ENCODE results near the gene FGA.

Gene FGA

DNA sequence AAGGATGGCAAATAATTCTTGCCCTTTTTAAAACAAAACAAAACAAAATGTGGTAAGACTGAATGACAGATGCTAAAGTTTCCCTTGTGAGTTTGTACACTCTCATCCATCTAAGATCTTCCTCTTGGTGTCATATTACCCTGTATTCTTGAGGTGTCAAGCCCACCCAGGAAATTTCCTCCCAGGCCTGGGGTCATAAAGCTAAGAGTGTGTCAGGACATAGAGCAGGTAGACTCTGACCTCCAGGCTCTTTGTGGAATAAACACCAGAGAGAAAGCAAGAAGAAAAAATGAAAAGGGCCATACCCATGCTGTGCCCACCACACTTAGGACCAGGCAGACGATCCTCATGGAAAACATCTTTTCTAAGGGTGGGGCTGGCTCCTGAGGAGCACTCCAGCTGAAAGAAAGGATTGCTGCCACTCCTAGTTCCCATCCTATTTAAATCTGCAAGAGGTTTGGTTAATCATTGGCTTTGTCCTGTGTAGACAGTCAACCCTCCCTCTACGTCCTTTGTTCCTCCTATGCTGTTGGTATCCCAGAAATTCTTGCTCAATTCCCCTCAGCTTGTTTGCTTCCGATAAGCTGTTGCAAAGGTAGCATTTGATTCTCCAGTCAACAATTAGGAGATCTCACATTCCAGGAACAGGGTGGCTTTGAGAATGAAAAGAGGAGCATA lies at the start of gene FGA:
FGA (minus strand) TSS at position 414 of the 678 bp plus-strand sequence; CDS start at position 359, 55 bp downstream.
- no peak for DNase-seq

DNA sequence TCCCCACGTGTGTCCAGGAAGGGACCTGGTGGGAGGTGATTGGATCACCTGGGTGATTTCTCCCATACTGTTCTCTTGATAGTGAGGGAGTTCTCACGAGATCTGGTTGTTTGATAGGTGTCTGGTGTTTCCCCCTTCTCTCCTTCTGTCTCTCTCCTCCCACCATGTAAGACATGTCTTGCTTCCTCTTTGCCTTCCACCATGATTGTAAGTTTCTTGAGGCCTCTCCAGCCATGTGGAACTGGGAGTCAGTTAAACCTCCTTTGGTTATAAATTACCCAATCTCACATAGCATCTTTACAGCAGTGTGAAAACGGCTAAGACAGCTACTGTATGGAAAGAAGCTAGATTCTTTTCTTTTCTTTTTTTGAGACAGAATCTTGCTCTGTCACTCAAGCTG lies 43.5 kb upstream of the FGA start:
- DNase-seq, result no peak

DNA sequence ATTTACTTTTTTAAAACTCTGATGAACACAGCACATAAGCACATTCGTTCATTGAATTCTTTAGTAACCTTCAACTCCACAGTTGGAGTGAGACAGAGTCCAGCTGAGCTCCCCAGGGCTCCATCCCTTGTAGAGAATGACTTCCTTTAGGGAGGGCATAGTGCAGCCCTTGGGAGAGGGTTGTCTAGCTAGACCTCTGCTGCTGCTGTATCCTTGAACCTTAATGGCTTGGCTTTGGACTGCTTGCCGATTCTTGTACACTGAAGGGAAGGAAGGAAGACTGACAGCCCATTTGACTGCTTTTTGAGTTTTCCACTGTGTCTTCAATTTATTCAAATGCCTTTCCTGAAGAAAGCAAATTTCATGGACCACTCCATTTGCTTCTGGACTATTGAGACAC lies 41.3 kb upstream of the FGA start:
- no peak for DNase-seq

DNA sequence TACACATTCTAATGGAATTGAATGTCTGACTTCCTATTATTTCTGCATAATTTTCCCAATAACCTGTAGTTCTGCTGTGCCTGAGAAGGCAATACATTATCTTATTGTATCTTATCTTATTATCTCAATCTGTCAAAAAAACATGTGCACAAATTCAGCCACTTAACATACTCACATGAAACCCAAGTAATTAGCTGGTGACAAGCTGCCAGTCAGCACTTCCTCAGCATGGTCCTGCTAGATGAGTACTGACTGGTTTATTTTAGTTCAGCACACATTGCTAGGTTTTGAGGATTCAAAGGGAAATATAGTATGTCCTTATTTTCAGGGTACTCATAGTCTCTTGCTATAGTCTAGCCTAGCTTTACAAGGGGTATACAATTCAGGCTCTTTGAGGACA lies 39.8 kb upstream of the FGA start:
- DNase-seq, result no peak

DNA sequence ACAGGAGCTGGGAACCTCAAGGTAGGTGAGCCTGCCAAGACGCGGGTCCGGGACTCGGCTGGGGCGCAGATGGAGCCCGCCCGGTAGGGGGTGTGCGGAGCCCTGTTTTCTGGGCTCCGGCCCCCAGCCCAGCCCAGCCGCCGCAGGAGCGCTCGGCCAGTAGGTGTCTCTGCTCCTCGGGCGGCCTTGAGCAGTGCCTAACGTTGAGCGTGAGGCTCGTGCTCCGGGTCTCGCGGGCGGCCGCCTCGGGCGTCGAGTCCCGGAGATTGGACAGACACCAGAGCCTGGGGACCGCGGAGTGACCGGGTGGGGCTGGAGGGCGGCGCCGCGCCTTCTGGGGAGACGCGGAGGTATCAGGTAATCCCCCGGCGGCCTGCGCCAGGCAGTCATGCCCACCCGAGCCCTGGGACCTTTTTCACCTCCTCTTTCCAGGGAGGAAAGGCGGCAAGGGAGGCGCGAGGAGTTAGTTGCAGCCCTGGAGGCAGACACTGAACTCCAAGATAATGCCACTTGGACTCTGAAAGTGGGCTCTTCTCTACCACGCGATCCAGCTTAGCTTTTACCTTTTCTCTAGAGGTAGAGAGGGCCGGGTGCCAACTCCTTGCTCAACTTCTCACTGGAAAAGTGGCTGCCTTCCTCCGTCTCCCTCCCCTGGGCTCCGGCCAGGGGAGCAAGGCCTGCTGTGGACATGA lies 36.4 kb upstream of the FGA start:
- DNase-seq, result peak; percentile 49 to 74

DNA sequence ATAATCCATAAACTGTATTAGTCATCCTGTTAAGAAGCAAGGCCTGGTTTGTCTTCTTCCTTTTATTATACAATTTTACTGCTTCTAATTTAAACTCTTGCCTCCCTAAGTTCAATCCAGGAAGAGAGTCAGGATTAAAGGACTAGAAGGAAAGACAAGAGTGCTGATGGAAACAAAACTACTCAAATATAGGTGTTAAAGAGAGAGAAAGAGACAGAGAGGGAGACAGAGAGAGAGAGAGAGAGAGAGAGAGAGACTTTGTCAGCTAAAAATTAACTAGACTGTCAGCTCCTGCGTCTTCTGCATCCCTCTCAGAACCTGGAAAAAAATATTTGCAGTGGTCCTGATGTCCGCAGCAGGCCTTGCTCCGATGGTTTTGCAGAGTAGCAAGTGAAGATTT lies 35.4 kb upstream of the FGA start:
- DNase-seq, result no peak

DNA sequence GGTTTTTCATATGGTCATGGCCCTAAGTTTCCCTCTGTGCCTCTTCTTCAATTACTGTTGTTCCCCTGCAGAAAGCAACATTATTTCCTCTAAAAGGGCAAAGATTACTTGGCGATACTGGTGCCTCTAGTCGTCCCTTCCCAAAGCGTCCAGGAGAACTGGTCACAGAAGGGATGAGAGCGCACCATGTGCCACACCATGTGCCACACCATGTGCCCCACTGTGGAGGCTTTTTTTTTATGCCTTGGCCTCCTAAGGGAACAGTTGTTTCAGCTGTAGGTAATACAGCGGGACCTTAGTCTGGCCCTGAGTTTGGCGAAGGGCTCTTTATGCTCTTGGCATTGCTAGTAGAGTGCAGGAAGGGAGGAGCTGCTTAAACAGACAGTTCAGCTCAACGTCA lies 33.5 kb upstream of the FGA start:
- DNase-seq, result no peak

DNA sequence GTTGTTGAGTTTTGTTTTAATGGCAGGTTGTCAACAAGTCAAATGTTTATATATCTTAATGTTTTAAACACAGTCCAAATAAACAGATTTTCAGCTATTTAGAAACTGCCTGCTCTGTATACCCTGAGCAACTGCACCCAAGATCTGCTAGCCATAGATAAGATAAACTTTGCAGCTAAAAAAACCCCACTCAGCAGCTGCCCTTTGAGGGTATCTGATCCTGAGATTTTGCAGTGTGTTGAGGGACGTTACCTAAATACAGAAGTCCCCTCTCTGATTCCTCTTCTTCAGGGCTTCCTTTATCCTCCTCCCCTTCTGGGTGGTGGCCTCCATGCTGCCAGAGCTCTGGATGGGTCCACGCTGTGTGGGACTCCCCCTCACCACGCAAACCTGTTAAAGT lies 32.9 kb upstream of the FGA start:
- no peak for DNase-seq

DNA sequence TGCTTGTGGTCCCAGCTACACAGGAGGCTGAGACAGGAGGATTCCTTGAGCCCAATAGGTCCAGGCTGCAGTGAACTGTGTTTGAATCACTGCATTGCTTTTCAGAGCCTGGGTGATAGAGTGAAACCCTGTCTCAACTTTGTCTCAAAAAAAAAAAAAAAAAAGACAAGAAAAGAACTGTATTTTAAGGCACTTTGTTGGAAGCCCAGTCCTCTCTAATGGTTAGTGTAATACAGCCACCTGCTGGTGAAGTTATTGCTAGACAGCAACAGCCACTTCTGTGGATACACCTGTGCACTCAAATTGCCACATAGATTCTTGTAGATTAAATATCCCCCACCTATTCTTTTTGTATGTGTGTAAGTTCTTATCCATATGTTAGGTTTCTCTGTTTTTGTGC lies 32.1 kb upstream of the FGA start:
- DNase-seq, result no peak

DNA sequence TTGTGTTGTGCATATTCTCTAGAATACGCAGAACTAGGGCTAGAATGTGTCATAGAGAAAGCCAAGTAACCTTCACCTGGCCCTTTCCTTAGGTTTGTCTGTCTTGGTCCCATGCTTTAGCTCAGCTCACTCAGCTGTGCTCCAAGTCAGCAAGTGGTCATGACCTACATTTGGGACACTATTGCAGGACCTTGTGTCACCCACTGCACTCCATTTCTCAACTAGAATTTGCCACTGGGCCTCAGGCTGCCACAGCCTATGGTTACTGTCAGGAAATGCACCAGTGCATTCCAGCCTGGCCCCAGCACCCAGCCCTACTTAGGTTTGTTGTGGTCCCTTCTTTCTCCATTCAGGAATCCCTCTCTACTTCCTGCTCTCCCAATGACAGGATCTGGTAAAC lies 29.6 kb upstream of the FGA start:
- no peak for DNase-seq

DNA sequence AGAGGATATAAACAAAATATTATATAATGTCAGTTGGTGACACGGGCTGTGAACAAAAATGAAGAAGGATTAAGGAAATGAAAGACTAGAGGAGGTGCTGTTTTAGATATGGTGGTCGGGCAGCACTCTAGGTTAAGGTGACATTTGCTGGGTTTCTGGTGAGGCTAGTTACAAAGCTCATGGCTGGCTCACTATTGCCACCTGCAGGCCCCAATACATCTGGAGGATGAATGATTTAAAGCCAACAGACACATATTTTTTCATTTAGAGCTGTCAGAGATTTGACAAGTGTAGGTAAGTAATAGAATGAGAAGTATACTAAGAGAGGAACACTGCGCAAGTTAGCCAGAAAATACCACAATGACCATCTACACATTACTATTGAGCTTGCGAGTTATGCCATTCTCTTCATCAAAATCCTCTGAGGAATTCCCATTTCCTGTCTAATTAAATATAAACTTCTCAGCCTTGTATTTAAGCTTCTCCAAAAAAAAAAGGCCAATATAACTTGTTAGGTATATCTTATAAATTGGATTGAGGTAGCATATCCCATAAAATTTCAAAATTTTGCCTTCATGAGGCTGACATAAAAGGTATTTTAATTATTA lies 28.3 kb upstream of the FGA start:
- DNase-seq, result peak; percentile 51 to 65

DNA sequence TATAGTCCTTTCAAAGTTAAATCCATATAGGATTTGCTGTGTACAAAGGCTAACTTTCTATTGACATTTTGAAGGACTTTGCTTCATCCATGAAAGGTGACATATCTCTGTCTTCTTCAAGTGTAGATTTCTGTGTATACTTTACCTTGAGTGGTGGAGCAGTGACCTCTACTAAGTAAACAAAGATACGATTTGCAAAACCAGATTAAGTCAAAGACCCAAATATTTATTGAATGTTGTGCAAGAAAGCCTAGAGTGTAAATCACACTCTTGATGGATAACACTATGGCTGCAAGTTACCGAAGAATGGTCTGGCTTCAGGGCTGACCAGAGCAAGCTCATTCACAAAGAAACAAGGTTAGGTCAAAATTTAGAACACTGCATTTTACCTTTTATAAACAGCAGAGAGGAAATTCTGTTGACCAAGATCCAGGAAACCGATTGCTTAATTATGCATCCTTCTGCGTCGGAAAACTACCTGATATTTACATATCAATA lies 27.3 kb upstream of the FGA start:
- DNase-seq, result no peak

DNA sequence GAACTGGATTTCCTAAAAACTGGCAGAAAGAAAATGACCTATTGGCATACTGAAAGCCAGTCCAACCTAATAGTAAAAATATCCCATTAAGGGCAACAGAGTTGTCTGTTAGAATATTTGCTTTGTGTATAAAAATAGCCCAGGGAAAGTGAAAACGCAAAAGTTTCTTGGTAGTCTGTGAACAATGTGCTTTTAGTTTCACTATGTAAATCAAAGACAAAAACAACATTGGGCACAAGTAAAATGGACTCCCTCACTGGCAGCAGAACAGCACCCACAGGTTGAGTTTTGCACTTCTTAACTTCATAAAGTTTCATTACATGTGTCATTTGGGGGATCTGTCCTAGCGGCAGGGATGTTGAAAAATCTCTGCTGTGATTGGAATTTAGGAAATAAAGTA lies 26.2 kb upstream of the FGA start:
- no peak for DNase-seq

DNA sequence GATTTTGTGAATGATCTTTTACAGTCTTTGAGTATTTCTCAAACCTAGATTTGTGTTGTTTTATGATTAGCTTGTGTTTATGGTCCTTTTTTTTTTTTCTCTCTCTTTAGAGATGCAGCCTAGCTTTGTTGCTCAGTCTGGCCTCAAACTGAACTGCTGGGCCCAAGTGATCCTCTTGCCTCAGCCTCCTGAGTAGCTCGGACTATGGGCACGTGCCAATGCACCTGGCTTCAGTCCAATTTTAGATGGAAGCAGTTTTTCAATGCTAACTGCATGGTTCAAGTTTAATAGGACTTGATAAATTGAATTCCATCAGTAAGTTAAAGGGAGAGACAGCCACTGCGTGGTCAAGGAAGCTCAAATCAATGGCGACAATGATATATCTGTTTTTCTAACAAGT lies 25.7 kb upstream of the FGA start:
- DNase-seq, result no peak

DNA sequence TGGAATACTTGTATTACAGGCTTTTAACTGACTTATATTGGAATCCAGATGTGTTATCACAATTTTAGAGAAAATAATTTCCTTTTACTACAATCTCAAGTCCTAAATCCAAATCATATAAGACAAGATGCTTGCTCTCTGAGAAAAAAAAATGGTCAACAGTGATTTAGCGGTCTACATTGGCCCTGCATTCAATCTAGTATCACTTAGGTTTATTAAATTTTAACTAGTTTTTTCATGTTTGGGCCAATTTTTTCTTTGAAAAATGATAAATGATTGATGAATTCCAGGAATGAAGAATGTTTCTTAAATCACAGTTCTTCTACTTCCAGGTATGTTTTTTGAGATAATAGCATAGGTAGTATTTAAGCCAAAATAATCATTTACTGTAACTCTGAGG lies 24.7 kb upstream of the FGA start:
- no peak for DNase-seq

DNA sequence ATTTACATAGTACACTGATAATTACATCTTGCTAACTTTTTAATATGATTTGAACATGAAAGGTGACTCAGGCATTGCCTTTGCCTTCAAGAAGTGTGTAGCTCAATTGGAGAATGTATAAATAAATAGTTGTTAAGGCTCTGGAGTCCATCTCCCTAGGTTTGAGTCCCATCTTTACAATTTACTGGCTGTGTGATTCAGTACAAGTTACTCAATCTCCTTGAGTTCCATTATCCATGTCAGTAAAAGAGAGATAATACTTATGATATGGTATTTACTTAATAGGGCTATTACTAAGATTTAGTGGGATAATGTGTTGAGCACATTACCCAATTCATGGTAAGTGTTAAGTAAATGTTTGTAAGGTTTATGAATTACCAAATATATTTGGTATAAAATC lies 23.8 kb upstream of the FGA start:
- no peak for DNase-seq

DNA sequence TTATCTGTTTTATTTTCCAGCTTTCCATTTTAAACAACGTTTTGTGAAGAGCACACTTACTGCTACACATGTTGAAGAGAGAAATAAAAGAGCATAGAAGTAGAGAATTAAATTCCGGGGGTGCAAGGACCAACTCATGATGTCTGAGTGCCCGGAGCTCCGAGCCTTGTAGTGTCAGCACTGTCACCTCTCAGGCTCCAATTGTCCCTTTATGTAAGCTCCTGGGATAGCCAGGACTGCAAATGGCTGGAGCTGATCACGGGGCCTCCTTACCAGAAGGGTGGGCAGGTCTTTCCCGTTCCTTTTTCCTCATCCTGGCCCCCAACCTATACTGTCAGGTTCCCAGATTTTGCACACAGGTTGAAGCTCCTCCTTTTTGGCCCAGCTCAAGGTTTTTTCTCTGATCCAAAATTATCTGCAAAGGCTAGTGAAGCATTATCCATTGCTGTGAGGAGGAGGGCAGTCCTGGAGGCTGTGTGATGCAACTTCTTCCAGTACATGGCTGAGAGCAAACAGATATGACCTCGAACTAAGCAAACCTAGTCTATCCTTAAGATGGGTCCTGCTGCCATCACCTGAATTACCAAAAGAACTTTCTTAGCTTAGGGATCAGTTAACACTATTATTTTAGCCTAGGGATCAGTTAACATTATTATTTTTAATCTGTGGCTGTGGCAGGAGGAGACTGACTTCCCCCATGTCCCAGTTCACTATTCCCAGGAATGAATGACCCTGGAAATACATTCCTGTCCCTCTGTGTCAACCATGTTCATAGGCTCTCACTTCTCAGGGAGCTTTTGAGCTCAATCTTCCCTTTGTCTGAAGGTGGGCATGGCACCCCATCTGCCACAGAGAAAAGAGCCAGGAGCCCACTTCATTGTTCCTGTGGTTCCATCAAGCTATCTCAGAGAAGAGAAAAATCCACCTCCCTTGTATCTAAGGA lies 22.2 kb upstream of the FGA start, which contains the start of gene FGG:
FGG (minus strand) TSS at position 185 of the 943 bp plus-strand sequence; CDS start at position 138, 47 bp downstream.
- DNase-seq, result no peak

DNA sequence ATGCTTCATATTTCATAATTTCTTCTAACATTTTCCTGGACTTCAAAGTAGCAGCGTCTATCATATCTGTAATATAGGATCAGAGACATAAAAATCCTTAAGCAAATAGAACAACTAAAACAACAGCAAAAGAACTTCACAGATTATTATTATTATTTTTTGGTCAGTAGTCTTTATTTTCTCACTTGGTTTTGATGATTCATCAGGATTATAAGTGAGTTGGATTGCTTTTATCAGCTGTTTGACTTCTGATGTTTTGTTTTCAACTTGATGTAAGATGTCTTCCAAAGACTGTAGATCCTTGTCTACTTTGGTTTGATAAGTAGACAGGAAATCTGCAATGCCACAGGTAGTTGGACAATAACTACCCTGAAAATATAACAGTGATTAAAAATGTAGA lies 21.3 kb upstream of the FGA start:
- DNase-seq, result no peak

DNA sequence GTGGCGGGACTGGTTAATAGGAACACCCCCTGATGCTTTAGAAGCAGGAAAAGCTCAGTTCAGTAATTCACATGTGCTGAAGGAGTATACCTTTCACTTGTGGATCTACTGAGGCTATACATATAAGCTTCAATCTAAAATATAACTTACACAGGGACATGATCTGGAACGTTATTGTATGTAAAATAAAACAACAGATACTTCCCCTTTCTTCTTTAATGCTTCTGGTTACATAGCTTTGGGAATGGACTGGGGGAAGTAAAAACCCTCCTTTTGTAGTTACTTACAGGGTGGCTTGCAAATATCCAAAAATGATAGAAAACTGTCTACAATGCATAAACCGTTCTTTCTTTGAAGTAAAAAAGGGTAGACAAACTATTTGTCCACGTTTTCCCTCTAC lies 20.0 kb upstream of the FGA start:
- no peak for DNase-seq

DNA sequence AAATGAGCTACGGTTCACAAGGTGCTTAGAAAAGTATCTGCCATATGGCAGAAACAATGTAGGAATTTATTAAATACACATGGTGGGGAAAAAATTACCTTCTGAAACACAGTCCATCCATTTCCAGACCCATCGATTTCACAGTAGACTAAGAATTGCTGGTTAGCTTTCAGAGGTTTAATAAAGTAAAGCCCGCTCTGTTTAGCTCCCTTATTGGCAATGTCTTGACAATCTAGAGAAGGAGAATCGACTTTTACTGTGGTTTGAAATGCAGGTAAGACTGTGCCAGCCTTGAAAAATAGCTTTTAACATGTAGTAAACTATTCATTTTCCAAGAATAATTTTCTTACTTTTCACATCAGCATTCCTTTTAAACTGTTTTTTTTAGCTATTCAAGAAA lies 19.0 kb upstream of the FGA start:
- no peak for DNase-seq

DNA sequence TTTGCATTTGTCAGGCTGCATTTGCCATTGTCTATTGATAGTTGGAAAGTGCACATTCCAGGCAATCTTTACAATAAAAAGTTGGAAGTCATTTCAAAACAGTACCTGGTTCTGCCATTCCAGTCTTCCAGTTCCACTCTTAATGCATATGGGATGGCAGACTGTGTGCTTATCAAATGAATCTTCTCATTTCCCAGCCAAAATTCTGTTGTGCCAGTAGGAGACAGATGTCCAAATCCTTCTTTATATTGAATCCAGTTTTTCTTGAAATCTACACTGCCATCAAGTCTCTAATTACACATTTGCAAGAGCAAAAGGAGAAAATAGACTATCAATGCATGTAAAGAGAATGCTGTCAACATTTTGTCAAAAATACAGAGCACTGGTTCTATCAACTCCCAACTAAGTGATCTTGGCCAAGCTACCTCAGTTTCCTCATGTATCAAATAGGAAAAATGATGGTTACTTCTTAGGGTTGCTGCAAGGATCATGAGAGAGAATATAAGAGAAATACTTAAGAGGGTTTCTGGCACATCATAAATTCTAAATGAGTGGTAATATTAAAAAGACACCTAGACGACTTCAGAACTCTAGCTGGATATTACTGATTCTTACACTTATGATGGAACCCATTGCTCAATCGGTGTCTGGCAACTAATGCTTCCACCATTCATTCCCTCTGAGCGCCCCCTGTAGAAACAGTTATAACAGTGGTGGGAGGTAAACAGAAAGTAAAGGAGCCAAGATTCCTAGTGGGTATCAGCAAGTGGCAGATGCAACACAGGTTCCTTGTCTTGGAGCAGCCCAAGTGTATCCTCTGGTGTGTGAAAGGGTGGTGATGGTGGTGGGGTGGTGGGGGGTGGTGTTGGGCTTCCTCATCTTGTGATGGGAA lies 18.1 kb upstream of the FGA start:
- no peak for DNase-seq

All from stimulated activated CD4-positive, alpha-beta T cell treated with anti-CD3 and anti-CD28 coated beads, Interleukin-2, amount 100 ng/mL, for 24 hours (primary cell).